H9 (cell line): ENCODE results near the gene CEACAM20. TPM values are rescaled to one million over a fixed set of nuclear protein-coding genes. Genes with fewer than 3 reads are reported as not detected.

Experiments used
- DNase-seq: peaks from one replicate; pipeline ENCODE4 v3.0.0-alpha.2; 2017
- H2AFZ ChIP-seq: one replicate; pipeline ENCODE4 v1.6.1; 2013; ENCODE audit warnings: mild to moderate bottlenecking, low read length, control low read depth, moderate library complexity
- H2AK5ac ChIP-seq: 2 replicates; pipeline ENCODE4 v1.6.1; 2013; ENCODE audit warnings: low read length, control low read depth, mixed read lengths; ENCODE audit not compliant: insufficient read length
- H2BK120ac ChIP-seq: one replicate; pipeline ENCODE4 v1.6.1; 2013; ENCODE audit warnings: low read depth, mild to moderate bottlenecking, low read length, control low read depth, inconsistent platforms; ENCODE audit not compliant: poor library complexity, severe bottlenecking
- H2BK12ac ChIP-seq: 2 replicates; pipeline ENCODE4 v1.6.1; 2013; ENCODE audit warnings: low read length, control low read depth, mixed read lengths, low read depth; ENCODE audit not compliant: insufficient read length
- H2BK15ac ChIP-seq: 2 replicates; pipeline ENCODE4 v1.6.1; 2013; ENCODE audit warnings: low read depth, low read length, control low read depth
- H2BK20ac ChIP-seq: one replicate; pipeline ENCODE4 v1.6.1; 2013; ENCODE audit warnings: low read depth, mild to moderate bottlenecking, low read length, control low read depth, inconsistent platforms; ENCODE audit not compliant: poor library complexity, severe bottlenecking
- H2BK5ac ChIP-seq: 2 replicates; pipeline ENCODE4 v1.6.1; 2013; ENCODE audit warnings: low read length, control low read depth, mixed read lengths; ENCODE audit not compliant: insufficient read length
- H3K14ac ChIP-seq: 2 replicates; pipeline ENCODE4 v1.6.1; 2013; ENCODE audit warnings: low read length, control low read depth; ENCODE audit not compliant: insufficient read depth
- H3K18ac ChIP-seq: 2 replicates; pipeline ENCODE4 v1.6.1; 2013; ENCODE audit warnings: low read depth, mild to moderate bottlenecking, mixed read lengths, low read length, control low read depth; ENCODE audit not compliant: insufficient read length
- H3K23ac ChIP-seq: 2 replicates; pipeline ENCODE4 v1.6.1; 2013; ENCODE audit warnings: low read length, control low read depth, mixed read lengths, low read depth; ENCODE audit not compliant: insufficient read length
- H3K23me2 ChIP-seq: 2 replicates; pipeline ENCODE4 v1.6.1; 2013; ENCODE audit warnings: low read depth, mild to moderate bottlenecking, mixed read lengths, low read length, control low read depth; ENCODE audit not compliant: insufficient read length, poor library complexity, severe bottlenecking
- H3K27ac ChIP-seq: 2 replicates; pipeline ENCODE4 v1.5.1; 2013; ENCODE audit warnings: low read length, control low read depth, mixed read lengths, low read depth; ENCODE audit not compliant: insufficient read length
- H3K27me3 ChIP-seq: 2 replicates; pipeline ENCODE4 v1.6.1; 2013; ENCODE audit warnings: low read length, control low read depth, inconsistent platforms; ENCODE audit not compliant: insufficient read depth
- H3K4ac ChIP-seq: 2 replicates; pipeline ENCODE4 v1.6.1; 2013; ENCODE audit warnings: low read depth, mild to moderate bottlenecking, control low read depth, inconsistent platforms, low read length, moderate library complexity
- H3K4me1 ChIP-seq: 2 replicates; pipeline ENCODE4 v1.6.1; 2013; ENCODE audit warnings: low read length, control low read depth, inconsistent platforms; ENCODE audit not compliant: insufficient read depth
- H3K4me2 ChIP-seq: 2 replicates; pipeline ENCODE4 v1.6.1; 2013; ENCODE audit warnings: low read length, control low read depth, mixed read lengths; ENCODE audit not compliant: insufficient read length, insufficient read depth
- H3K56ac ChIP-seq: 2 replicates; pipeline ENCODE4 v1.6.1; 2013; ENCODE audit warnings: low read depth, mild to moderate bottlenecking, mixed read lengths, low read length, control low read depth; ENCODE audit not compliant: insufficient read length
- H3K79me1 ChIP-seq: 2 replicates; pipeline ENCODE4 v1.6.1; 2013; ENCODE audit warnings: low read depth, mild to moderate bottlenecking, moderate library complexity, low read length, control low read depth, inconsistent platforms; ENCODE audit not compliant: insufficient read depth, poor library complexity, severe bottlenecking
- H3K79me2 ChIP-seq: 2 replicates; pipeline ENCODE4 v1.6.1; 2013; ENCODE audit warnings: low read length, control low read depth, inconsistent platforms; ENCODE audit not compliant: insufficient read depth
- H3K9ac ChIP-seq: 2 replicates; pipeline ENCODE4 v1.6.1; 2013; ENCODE audit warnings: low read length, control low read depth, mixed read lengths; ENCODE audit not compliant: insufficient read length; ENCODE audit errors: extremely low read depth
- H3K9me3 ChIP-seq: one replicate; pipeline ENCODE4 v1.6.1; 2013; ENCODE audit warnings: low read depth, low read length, inconsistent platforms; ENCODE audit not compliant: control insufficient read depth
- H3T11ph ChIP-seq: one replicate; pipeline ENCODE4 v1.6.1; 2013; ENCODE audit warnings: mild to moderate bottlenecking, low read length, control low read depth, inconsistent platforms
- H4K20me1 ChIP-seq: one replicate; pipeline ENCODE4 v1.6.1; 2013; ENCODE audit not compliant: control insufficient read depth, insufficient read length, insufficient read depth
- H4K5ac ChIP-seq: 2 replicates; pipeline ENCODE4 v1.6.1; 2013; ENCODE audit warnings: low read depth, mild to moderate bottlenecking, mixed read lengths, low read length, control low read depth; ENCODE audit not compliant: insufficient read length
- H4K8ac ChIP-seq: replicated peaks from 2 replicates; pipeline ENCODE4 v1.6.1; 2013; ENCODE audit warnings: low read length, control low read depth, mixed read lengths, low read depth; ENCODE audit not compliant: insufficient read length
- H4K91ac ChIP-seq: 2 replicates; pipeline ENCODE4 v1.6.1; 2013; ENCODE audit warnings: low read depth, mild to moderate bottlenecking, moderate library complexity, mixed read lengths, low read length, control low read depth; ENCODE audit not compliant: insufficient read length
- H3K27ac Mint-ChIP-seq, 3 experiments: 2 replicates in 2 of 3; 3 replicates in 1 of 3; pipeline ENCODE4 v1.8.0; 2020 to 2021; ENCODE audit warnings: mixed read lengths in 3 of 3, mild to moderate bottlenecking in 1 of 3, moderate library complexity in 1 of 3
- H3K27me3 Mint-ChIP-seq: 2 replicates; pipeline ENCODE4 v1.8.0; 2021; ENCODE audit warnings: low read depth, mild to moderate bottlenecking, moderate library complexity, mixed read lengths
- H3K36me3 Mint-ChIP-seq, 3 experiments: 2 replicates in 2 of 3; 3 replicates in 1 of 3; pipeline ENCODE4 v1.8.0; 2020 to 2021; ENCODE audit warnings: low read depth in 3 of 3, mixed read lengths in 3 of 3; ENCODE audit not compliant: insufficient read depth in 1 of 3
- H3K4me1 Mint-ChIP-seq, 2 experiments: 2 replicates each; pipeline ENCODE4 v1.8.0; 2020; ENCODE audit warnings: mixed read lengths in 2 of 2
- H3K4me3 Mint-ChIP-seq, 2 experiments: 2 replicates in 1 of 2; 3 replicates in 1 of 2; pipeline ENCODE4 v1.8.0; 2020 to 2021; ENCODE audit warnings: mild to moderate bottlenecking in 2 of 2, mixed read lengths in 2 of 2, moderate library complexity in 1 of 2
- H3K9me3 Mint-ChIP-seq, 2 experiments: 2 replicates in 1 of 2; 3 replicates in 1 of 2; pipeline ENCODE4 v1.8.0; 2020; ENCODE audit warnings: mild to moderate bottlenecking in 2 of 2, mixed read lengths in 2 of 2, moderate library complexity in 1 of 2
- CTCF ChIP-seq: fragments of 200-600 bp; sonication (generic); conservative IDR thresholded peaks from 3 replicates; pipeline ENCODE4 v1.8.0; 2021; ENCODE audit warnings: antibody characterized with exemption, mild to moderate bottlenecking
- WGBS: extraction: QIAGEN DNeasy Blood & Tissue Kit; methylation state at CpG from one replicate; pipeline ENCODE4 v1.1.7; 2013; ENCODE audit warnings: missing lambda C conversion rate, low lambda C conversion rate, mixed read lengths; ENCODE audit not compliant: insufficient read length; ENCODE audit errors: extremely low coverage; 5-methylcytosine and 5-hydroxymethylcytosine counted together
- total RNA-seq: library from RNA; stranded (reverse); gene quantifications from 2 replicates; pipeline ENCODE4 v1.2.1, GENCODE V29; 2021

The CEACAM20 gene
- total RNA-seq, 1 experiment from 2014 or later, result not detected

DNA sequence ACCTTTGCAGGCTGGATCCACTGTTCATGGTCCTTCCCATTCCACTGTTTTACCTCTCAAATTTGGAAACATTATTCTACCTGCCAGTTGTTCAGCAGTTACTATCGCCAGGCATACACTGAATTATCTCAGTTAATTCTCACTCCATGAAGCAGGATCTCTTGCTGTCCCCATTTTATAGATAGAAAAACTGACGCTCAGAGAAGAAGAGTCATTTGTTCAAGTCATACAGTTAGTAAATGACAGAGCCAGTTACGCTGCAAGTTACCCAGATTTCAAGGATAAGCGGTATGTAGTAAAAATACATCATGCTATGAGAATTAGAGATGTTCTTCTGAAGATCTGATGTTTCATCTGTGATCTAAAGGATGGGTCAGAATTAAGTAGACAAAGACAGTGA, 43.7 kb upstream of the CEACAM20 start:
- Histone ChIP-seq H2BK120ac (no peak overlapping the region), H3K14ac (no peak overlapping the region), H3K23ac (no peak overlapping the region), H3K23me2 (no peaks in the 10 kb centered on the region), H3T11ph (no peak overlapping the region), H3K4me2 (no peak overlapping the region), H2BK20ac (no peak overlapping the region), H3K27ac (no peak overlapping the region), H3K4me1 (no peaks in the 10 kb centered on the region), H3K79me1 (no peaks in the 10 kb centered on the region), H4K20me1 (no peaks in the 10 kb centered on the region), H3K9ac (no peak overlapping the region), H2BK12ac (no peak overlapping the region), H2AK5ac (no peak overlapping the region), H4K8ac (no peak overlapping the region), H2AFZ (no peak overlapping the region), H3K9me3 (no peaks in the 10 kb centered on the region), H4K91ac (no peak overlapping the region), H2BK5ac (no peak overlapping the region), H4K5ac (no peak overlapping the region), H3K56ac (no peak overlapping the region), H3K27me3 (no peaks in the 10 kb centered on the region), H3K79me2 (no peaks in the 10 kb centered on the region), H3K18ac (no peak overlapping the region), H2BK15ac (no peak overlapping the region), H3K4ac (no peak overlapping the region)
- H3K27me3 Mint-ChIP-seq, result peaks cover 4% of the 10 kb centered on the region; the same call in 1 of the 2 replicates
- WGBS, result no CpG with 5 or more reads among the region's 4 CpGs
- H3K36me3 Mint-ChIP-seq, result no peaks in the 10 kb centered on the region
- H3K9me3 Mint-ChIP-seq, result no peaks in the 10 kb centered on the region
- H3K27ac Mint-ChIP-seq, result no peak overlapping the region
- TF ChIP-seq CTCF, result no peak
- no peak overlapping the region for H3K4me3 Mint-ChIP-seq
- no peak for DNase-seq
- peaks cover 0 to 13% of the 10 kb centered on the region in 2 experiments; a peak in 2 of 4 replicates for H3K4me1 Mint-ChIP-seq
